Activated CD4-positive, alpha-beta T cell treated with anti-CD3 and anti-CD28 coated beads, Interleukin-10, Interleukin-2, amounts not matched to agents 100 ng/mL and 50 ng/mL, durations not matched to agents 16 hours and 8 hours (primary cell): ENCODE measurements around the gene IDH2.
A peak's percentile ranks its signal among the peaks of the same experiment; 100 is the strongest.
"Not testable (repeated sequence)": the region's sequence is repeated elsewhere in the genome, so short reads cannot be mapped to it uniquely, and the experiment has no call there.

Experiments
- DNase-seq: peaks from one replicate; pipeline ENCODE4 v3.0.0-alpha.2; 2020

IDH2 gene

DNA sequence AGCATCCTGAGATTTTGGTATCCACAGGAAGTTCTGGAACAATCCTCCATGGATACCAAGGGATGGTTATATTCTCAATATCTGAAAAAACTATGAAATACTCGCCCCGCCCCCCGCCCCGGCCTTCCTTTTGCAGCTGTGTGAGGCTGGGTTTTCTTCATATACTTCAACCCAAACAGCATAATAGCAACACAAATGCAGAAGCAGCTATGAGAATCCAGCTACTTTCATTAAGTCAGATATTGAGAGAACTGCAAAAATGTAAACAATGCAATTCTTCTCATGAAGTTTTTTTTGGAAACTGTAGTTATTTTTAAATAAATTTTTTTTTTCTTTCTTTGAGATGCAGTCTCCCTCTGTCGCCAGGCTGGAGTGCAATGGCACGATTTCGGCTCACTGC, 10.9 kb upstream of the IDH2 start:
- DNase-seq: no peak

DNA sequence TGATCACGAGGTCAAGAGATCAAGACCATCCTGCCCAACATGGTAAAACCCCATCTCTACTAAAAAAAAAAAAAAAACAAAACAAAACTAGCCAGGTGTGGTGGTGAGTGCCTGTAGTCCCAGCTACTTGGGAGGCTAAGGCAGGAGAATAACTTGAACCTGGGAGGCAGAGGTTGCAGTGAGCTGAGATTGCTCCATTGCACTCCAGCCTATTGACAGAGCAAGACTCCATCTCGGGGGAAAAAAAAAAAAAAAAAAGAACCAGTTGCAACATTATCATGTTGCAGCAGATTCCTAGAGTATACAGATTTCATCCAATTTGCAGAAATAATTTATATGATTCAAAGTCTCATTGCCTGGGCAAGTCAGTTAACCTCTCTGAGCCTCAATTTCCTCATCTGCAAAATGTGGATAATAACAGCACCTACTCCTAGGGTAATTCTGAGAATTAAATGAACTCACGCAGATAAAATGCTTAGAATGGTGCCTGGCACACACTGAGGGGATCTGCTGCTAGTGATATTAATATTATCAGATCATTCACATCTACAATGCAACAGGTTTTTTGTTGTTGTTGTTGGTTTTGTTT, 7.0 kb upstream of the IDH2 start:
- not testable (repeated sequence) for DNase-seq

DNA sequence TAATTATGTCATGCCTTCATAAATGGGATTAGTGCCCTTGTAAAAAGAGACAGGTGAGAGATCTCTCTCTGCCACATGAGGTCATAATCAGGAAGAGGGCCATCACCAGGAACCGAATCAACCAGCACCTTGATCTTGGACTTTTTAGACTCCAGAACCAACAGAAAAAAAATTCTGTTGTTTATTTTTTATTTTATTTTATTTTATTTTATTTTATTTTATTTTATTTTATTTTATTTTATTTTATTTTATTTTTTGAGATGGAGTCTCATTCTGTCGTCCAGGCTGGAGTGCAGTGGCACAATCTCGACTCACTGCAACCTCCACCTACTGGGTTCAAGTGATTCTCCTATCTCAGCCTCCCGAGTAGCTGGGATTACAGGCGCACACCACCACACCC, 5.8 kb upstream of the IDH2 start:
- DNase-seq: not testable (repeated sequence)

DNA sequence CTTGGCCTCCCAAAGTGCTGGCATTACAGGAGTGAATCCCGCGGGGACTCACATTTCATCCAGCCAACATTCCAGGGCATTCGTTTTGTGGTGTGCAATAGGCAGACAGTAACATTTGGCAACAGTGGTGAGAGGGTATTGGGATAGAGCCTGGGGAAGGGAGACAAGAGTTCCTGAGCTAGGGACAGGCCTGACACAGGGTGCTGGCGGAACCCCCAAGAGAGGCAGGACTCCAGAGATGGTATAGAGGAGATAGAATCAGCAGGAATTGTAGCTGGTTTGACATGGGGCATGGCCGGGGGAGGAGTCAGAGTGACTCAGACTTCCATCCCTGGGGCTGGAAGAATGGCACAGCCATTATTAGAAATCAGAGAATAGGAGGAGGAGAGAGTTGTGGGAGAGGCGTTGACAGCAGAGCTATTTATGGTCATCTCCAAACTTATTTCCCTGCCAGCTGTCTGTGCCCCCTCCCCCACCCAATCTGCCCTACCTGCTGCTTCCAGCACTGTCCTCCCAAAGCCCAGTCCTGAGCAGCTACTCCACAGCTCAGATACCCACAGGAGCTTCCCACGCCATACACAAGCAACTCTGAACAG, 4.4 kb upstream of the IDH2 start:
- no peak for DNase-seq

DNA sequence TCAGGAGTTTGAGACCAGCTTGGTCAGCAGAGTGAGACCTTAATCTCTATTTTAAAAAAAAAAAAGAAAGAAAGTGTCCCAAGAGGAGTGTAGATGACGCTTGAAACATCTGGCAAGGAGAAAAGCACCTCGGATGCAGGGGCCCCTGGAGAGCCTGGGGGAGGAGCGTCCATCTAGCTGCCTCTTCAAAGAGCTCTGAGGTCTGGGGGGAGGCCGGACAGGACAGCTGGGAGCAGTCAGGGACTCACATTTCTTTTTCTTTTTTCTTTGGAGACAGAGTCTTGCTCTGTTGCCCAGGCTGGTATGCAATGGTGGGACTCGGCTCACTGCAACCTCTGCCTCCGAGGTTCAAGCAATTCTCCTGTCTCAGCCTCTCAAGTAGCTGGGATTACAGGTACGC, 3.3 kb upstream of the IDH2 start:
- no peak for DNase-seq

DNA sequence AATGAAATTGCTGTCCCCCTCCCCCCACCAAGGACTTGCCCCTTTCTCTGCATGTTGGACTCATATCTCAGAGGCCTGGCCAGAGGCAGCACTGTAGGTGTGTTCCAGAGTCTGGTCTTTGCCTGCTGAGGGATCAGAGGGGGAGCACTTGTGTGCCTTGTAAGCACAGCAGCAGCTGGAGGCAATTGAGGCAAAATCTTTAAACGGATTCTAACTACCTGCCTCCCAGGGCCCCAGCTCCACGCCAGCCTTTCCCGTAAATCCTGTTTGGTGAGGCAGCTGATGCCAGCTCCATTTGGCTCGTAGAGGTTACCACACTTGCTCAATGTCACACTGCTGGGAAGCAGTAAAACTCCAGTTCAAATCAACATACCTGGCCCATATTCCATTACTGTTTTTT, 2.3 kb upstream of the IDH2 start:
- no peak for DNase-seq

DNA sequence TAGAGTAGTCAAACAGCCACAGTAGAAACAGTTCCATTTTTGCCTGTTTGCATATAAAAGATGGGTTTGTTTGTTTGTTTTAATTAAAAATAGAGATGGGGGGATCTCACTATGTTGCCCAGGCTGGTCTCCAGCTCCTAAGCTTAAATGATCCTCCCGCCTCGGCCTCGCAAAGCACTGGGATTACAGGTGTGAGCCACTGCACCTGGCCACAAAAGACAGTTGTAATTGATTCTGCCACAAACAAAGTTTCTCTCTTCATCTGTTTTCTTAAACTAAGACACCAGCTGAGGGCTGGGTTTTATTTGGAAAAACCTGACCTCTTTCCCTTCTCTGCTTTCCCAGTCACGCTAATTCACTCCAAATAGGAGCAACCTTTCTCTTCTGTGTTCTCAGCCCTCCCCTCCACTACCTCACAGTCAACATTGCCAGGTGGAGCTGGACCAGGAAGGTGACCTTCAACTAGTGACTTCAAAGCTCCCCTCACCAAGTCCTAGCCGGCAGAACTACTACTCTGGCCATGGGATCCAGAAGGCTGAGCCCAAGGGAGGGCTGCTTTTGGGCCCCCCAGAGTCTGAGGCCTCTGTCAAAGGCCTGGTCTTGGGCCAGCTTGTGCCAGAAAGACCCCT, 1.5 kb upstream of the IDH2 start:
- DNase-seq: no peak

DNA sequence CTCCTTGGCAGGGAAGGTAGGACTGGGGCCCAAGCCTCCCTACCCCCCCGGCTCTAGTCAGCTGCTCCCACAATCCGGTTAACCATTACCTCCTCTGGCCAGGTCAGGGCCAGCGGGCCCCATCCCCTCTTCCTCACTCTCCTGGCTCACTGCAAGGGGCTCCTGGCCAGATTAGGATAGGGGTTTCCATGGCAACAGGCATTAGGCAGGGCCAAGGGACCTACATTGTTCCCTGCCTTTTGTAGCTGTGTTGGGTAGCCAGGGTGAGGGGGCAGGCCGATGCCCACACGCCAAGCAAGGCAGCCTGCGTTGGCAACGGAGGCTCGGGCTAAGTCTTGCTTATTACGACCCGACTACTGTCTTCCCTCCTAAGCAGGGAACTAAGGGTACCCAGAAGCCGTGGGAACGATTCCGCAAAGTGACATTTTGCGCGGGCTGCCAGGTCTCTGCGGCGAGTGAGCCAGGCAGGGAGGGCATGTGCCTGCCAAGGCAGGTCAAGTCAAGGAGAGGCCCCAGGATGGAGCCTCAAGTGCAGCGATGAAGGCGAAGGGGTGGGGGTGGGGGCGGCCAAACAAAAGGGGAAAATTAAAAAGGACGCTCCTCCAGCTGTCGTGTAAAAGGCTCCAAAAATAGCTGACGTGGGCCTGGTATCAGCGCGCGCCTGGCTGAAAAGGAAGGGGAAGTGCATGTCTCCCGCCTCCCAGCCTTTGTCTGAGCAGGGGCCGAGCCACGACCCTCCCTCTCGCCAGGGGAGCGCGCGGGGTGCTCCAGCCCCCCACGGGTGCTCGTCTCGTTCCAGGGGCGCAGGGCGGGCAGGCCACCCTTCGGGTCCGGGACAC, 919 bp downstream of the IDH2 start:
- DNase-seq: peak; percentile 45

DNA sequence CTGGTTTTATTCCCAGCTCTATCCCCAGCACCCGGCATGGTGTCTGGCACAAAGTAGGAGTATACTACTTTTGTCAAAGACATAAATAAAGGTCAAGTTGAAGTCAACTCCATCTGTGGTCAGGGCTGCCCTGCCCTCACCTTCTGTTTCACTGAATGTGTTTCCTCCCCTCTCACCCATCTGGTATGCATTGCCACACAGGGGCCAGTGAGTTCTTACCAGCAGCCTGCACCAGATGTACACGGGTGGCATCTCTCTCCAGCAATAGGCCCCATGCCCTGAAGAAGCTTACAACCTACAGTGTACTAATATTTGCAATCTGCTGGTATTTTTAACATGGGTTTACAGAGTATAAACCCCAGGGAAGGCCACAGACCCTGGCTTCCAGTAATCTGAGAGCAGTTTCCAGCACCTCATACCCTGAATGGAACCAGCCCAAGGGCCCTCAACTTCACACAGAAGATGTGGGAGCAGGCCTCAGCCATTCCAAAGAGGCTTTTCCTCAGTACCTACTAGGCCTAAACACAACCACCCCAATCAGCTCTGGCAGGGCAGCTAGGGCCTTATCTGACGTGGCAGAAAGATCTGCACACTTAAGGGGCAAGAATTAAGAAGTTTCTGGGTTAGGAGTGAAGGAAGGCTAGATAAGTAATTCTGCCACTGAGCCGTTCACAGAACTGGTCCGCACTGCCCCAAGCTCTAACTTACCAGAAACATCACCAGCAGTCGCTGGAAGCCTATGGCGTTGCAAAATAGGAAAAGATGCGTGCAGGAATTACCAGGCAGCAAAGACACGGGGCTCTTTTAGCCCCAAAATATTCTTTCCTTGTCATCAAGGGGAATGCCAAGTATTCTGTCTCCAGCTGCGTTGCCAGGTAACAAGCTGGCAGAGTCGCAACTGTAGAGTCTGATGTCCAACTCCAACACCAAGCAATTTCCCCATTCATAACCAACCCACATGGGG, 2.1 kb downstream of the IDH2 start:
- DNase-seq: peak; percentile 57

DNA sequence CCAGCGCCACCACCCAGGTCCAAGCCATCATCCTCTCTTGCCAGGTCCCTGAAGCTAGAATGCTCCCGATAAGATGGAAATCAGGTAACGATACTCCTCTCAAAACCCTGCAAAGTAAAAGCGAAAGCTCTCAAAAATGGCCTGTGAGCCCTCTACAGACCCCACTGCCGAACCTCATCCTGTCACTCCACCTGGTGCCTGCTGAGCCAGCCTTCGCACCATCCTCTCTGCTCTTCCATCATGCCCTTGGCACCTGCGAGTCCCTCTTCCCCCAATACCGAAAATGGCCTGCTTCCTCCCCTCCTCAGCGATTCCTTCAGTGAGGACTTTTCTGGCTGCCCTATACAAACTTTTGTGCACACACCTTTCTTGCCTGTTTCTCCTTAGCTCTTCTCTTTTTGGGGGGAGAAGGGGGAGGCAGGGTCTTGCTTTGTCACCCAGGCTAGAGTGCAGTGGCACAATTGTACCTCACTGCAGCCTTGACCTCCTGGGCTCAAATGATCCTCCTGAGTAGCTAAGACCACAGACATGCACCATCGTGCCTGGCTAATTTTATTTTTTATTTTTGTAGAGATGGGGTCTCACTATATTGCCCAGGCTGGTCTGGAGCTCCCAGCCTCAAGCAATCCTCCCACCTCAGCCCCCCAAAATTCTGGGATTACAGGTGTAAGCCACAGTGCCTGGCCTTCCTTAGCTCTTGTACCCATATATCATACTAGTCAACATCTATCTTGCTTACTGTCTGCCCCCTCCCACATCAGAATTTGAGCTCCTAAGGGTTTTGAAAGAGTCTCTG, 3.0 kb downstream of the IDH2 start:
- DNase-seq: peak; percentile 65

DNA sequence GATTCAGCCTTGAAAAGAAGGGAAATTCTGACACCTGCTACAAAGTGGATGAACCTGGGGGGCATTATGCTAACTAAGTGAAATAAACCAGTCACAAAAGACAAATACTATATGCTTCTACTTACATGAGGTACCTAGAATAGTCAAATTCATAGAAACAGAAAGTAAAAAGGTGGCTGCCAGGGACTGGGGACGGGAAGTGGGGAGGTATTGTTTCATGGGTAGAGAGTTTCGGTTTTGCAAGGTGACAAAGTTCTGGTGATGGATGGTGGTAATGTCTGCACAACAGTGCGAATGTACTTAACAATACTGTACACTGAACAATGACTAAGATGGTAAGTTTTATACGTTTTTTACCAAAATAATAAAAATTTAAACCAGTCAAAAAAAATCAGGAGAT, 4.8 kb downstream of the IDH2 start:
- peak; percentile 93 for DNase-seq

DNA sequence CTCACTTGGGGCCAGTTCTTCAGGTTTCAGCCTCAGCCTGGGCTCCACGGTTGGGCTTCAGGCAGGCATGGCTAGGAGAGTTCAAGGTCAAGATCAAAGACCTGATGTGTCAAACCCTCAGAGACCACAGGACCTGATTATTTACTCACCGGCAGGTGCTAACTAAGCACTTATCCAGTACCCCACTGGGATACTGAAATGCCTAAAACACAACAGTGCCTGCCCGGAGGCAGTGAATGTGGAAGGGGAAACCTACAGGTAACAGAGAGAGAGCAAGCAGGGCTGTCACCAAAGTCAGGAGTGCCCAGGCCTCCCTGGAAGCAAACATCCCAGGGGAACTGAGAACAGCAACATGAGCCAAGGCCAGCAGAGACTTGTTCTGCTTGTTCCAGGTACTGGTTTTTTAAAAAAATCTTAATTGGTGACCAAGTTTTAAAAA, 6.7 kb downstream of the IDH2 start:
- DNase-seq: peak; percentile 73

DNA sequence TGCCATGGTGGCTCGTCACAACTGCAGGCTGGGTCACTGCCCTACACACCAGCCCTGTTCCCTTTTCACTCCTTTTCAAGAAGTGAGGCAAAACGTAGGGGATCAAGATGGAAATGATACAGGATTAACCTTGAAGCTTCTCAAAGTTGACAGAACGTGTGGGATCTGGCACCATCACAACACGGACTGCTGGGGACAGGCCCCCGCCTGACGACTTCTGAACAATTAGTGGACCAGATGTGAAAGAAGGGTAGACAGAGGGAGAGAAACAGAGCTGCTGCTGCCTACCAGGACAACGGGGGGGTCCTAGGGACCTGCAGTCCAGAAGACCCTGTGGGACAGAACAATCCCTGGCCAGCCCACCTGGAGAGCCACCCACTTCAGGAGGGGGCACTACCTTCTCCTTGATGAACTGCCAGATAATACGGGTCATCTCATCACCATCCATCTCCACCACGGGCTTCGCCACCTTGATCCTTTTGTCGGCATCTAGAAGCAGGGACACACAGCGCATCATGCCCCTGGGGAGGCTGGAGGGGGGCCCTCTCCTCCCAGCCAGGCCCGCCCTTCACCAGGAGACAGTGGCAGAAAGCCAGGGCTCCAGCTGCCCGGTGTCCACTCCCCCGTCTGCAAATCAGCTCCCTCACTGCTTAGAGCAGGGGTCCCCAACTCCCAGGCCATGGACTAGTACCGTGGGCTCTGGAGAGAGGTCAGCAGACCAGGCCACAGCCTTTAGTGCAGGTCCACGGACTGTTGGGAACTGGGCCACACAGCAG, 10.9 kb downstream of the IDH2 start:
- DNase-seq: no peak

DNA sequence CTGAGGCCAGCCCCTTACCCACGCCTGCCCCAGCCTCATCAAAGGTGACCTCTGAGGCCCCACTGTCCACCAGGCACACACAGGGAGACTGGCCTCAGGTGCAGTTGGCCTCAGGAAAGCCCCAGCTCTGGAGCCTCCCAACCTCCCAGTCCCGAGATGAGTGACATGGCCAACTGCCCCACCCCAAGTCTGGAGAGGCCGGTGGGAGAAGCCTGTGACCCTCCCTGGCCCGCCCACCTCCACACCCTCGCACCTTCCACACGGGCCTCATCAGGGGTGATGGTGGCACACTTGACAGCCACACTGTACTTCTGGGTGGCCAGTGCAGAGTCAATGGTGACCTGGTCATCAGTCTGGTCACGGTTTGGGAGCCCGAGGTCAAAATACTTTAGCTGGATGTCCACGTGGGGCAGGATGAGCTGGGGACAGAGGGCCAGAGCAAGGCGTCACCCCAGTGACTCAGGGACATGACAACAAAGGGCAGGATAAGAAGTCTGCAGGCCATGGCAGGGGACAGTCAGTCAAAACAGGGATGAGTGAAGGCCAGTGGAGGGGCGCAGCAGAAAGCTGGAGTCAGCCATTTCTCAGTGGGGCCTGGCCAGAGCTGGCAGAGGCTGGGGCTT, 11.9 kb downstream of the IDH2 start:
- no peak for DNase-seq

DNA sequence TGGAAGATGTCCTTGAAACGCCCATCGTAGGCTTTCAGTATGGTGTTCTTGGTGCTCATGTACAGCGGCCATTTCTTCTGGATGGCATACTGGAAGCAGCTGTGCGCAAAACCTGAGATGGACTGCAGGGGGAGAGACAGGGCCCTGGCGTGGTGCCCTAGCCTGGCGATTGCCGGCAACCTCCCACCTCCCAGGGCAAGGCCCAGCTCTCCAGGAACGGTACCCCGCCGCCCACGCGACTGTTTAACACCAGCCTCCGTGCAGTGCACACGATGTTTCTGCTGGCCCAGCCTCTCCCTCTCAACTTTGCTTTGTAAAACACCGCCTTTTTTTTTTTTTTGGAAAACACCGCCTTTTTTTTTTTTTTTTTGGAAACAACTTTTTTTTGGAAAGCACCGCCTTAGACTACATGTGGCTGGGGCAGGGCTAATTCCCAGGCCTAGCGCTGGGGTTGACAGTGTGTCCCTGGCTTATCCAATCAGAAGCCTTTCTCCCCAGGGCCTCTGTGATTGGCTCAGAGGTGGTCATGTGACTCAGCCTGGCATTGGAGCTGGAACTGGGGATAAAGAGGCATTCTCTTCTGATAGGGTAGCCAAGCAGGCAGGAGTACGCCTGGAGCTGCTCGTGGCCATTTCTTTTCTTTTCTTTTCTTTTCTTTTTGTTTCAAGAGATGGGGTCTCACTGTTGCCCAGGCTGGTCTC, 14.7 kb downstream of the IDH2 start:
- peak; percentile 39 for DNase-seq

DNA sequence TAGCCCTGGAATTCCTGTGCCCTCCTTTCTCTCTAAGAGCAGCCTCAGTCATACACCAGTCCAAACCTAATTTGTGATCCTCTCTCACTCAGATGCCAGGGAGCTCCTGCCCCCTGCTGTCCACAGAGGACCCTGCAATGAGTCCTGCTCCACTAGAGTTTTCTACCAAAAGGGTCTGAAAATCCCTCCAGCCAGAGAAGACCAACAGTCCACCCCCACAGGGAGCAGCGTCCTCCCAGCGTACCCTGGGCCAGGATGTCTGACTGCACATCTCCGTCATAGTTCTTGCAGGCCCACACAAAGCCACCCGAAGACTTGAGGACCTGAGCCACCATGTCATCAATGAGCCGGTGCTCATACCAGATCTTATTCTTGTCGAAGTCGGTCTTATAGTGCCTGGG, 15.4 kb downstream of the IDH2 start:
- peak; percentile 67 for DNase-seq

DNA sequence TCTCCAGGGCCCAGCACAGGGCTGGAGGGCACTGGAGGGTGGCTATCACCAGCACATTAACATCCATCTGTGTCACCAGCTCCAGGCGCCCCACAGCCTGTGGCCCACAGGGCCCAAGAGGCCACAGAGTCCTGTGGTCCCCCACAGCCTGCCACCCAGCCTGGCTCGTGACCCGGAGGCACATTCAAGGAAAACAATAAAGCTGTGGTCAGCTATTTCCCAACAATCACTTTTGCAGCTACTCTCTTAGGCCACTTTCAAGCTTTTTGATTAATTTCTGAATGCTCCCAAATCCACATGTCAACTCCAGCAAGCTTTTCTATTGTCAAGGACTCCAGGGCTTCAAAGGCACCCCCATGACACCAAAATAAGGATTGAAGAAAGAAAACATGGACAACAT, 16.7 kb downstream of the IDH2 start:
- no peak for DNase-seq

DNA sequence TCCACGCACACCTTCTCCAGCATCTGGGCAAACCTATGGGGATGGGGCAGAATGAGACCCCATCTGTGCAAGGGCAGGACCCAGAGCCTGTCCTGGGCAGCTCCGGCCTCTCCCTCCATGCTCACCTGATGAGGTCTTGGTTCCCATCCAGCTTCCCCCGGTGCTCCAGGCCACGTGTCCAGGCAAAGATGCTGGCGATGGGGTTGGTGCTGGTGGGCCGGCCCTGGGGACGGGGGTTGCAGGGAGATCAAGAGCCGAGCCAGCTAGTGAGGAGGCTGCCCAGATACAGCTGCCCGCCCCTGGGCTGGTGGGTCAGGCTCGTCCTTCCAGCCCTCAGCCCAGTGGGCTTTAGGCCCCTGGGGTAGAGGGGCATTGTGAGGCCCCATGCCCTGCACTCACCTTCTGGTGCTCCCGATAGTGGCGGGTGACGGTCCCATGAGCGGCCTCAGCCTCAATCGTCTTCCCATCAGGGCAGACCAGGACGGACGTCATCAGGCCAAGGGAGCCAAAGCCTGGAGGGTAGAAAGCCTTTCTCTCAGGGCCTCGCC, 17.3 kb downstream of the IDH2 start:
- DNase-seq: no peak

DNA sequence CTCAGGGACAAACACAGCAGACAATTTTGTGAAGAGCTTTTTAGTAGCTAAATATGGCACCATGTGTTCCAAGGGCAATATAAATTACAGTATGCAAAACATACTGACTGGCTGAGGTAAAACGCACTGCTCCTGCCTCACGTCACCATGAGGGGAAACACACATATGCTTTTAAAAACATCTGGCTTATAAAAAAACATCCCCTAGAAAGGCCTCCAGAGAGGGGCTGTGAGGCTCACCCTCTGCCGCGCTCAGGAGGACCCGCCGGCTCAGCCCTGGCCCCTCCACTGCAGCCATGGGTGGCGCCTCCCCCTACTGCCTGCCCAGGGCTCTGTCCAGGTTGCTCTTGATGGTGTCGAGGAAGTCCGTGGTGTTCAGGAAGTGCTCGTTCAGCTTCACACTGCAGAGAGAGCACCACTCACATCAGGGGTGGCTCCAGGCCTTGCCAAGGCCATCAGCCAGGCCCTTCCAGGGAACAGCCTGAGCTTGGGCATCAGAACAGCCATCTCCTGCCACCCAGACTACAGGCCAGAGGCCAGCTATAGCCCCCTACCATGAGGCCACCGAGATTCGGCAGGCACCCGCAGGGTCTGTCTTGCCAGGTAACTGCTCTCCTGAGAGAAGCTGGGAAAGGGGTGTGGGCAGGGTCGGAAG, 18.2 kb downstream of the IDH2 start:
- DNase-seq: no peak
